HG02798 (cell line): ENCODE data around the gene MBIP.
A peak's percentile ranks its signal among the peaks of the same experiment; 100 is the strongest.
"Not testable (repeated sequence)": the region's sequence is repeated elsewhere in the genome, so short reads cannot be mapped to it uniquely, and the experiment has no call there.

Experiments
- ATAC-seq: cut with Tn5 transposase; IDR thresholded peaks from one replicate; pipeline ENCODE4 v1.9.1; 2021; ENCODE audit warnings: mild to moderate bottlenecking; ENCODE audit not compliant: unreplicated experiment, poor library complexity

The MBIP gene

GRCh38 chr14:36320200-36320896, at the start of gene MBIP:
TSS of gene MBIP (minus strand) at chr14:36320637. CDS start at chr14:36320588, 49 bp downstream.
- ATAC-seq: peak; percentile 98

GRCh38 chr14:36367985-36368774, 47.7 kb upstream of the MBIP start:
- no peak for ATAC-seq

GRCh38 chr14:36365766-36366165, 45.3 kb upstream of the MBIP start:
- ATAC-seq: no peak

GRCh38 chr14:36363704-36364103, 43.3 kb upstream of the MBIP start:
- no peak for ATAC-seq

GRCh38 chr14:36362648-36363047, 42.2 kb upstream of the MBIP start:
- no peak for ATAC-seq

GRCh38 chr14:36361210-36361853, 40.9 kb upstream of the MBIP start:
- ATAC-seq: no peak

GRCh38 chr14:36356862-36357261, 36.4 kb upstream of the MBIP start:
- ATAC-seq: no peak

- no peak for ATAC-seq
These were observed 25.6 kb upstream of the MBIP start for GRCh38 chr14:36346052-36346451.

- no peak for ATAC-seq
These were observed 23.8 kb upstream of the MBIP start for GRCh38 chr14:36344211-36344610.

- not testable (repeated sequence) for ATAC-seq
These were observed 21.4 kb upstream of the MBIP start for GRCh38 chr14:36341811-36342210.

- no peak for ATAC-seq
These were observed 19.9 kb upstream of the MBIP start for GRCh38 chr14:36340276-36340890.

GRCh38 chr14:36339816-36340215, 19.4 kb upstream of the MBIP start:
- no peak for ATAC-seq

GRCh38 chr14:36333119-36333518, 12.7 kb upstream of the MBIP start:
- ATAC-seq: no peak

- not testable (repeated sequence) for ATAC-seq
These were observed 7.1 kb upstream of the MBIP start for GRCh38 chr14:36327573-36327972.

- no peak for ATAC-seq
These were observed 5.4 kb upstream of the MBIP start for GRCh38 chr14:36325853-36326252.

- ATAC-seq: no peak
These were observed 4.5 kb upstream of the MBIP start for GRCh38 chr14:36324897-36325296.

GRCh38 chr14:36320897-36321381, 502 bp upstream of the MBIP start:
- ATAC-seq: peak; percentile 31

GRCh38 chr14:36319899-36320199, 588 bp downstream of the MBIP start:
- no peak for ATAC-seq

- ATAC-seq: no peak
These were observed 2.8 kb downstream of the MBIP start for GRCh38 chr14:36317650-36318049.

- ATAC-seq: no peak
These were observed 4.3 kb downstream of the MBIP start for GRCh38 chr14:36316131-36316530.
